T1000 (cell line): Measurements from ENCODE around the gene RLBP1.

Experiments used
- DNase-seq: peaks from one replicate; lab custom pipeline; 2025; ENCODE audit warnings: mixed read lengths; lab: John Stamatoyannopoulos, UW

Gene RLBP1

GRCh38 chr15:89177633-89178306 lies 43.6 kb downstream of the RLBP1 start:
- DNase-seq = no peak

GRCh38 chr15:89177116-89177515 lies 44.3 kb downstream of the RLBP1 start:
- DNase-seq = no peak

GRCh38 chr15:89175617-89176191 lies 45.7 kb downstream of the RLBP1 start:
- no peak for DNase-seq

GRCh38 chr15:89174476-89174875 lies 46.9 kb downstream of the RLBP1 start:
- no peak for DNase-seq

- no peak for DNase-seq
Measured at GRCh38 chr15:89172921-89173320, 48.5 kb downstream of the RLBP1 start.

GRCh38 chr15:89171136-89172072 lies 50.0 kb downstream of the RLBP1 start:
- no peak for DNase-seq

GRCh38 chr15:89170364-89170763 lies 51.0 kb downstream of the RLBP1 start:
- no peak for DNase-seq

GRCh38 chr15:89168316-89168833 lies 53.0 kb downstream of the RLBP1 start:
- no peak for DNase-seq

- peak; percentile 19 for DNase-seq
Measured at GRCh38 chr15:89167267-89168176, 53.9 kb downstream of the RLBP1 start.

GRCh38 chr15:89165677-89166076 lies 55.7 kb downstream of the RLBP1 start:
- no peak for DNase-seq

- no peak for DNase-seq
Measured at GRCh38 chr15:89164712-89165211, 56.6 kb downstream of the RLBP1 start.

GRCh38 chr15:89163271-89164055 lies 57.9 kb downstream of the RLBP1 start:
- DNase-seq = no peak

GRCh38 chr15:89161666-89162065 lies 59.7 kb downstream of the RLBP1 start:
- DNase-seq = no peak
